ENCODE data around the gene TDRD7.

DNA sequence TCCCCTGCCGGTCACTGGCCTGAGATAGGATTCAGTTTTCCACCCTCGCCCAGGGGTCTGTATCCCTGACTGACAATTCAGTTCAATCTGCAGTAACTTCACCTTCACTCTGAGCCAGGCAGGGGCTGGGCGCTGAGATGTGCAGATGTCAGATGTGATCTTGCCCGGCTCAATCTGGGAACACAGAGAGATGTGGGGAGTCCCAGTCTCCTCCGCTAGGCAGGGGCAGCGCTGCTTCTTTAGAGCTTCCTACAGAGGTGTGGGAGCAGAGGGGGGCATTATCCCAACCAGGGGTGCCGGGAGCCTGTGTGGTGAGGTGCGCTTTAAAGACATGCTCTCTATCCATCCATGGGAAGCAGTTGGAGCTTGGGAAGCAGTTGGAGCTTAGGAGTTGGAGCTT lies 104.2 kb downstream of the TDRD7 start:
- TF ChIP-seq, protein P1, sequence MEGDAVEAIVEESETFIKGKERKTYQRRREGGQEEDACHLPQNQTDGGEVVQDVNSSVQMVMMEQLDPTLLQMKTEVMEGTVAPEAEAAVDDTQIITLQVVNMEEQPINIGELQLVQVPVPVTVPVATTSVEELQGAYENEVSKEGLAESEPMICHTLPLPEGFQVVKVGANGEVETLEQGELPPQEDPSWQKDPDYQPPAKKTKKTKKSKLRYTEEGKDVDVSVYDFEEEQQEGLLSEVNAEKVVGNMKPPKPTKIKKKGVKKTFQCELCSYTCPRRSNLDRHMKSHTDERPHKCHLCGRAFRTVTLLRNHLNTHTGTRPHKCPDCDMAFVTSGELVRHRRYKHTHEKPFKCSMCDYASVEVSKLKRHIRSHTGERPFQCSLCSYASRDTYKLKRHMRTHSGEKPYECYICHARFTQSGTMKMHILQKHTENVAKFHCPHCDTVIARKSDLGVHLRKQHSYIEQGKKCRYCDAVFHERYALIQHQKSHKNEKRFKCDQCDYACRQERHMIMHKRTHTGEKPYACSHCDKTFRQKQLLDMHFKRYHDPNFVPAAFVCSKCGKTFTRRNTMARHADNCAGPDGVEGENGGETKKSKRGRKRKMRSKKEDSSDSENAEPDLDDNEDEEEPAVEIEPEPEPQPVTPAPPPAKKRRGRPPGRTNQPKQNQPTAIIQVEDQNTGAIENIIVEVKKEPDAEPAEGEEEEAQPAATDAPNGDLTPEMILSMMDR (IDR thresholded peaks at IDR 0.05; ENCODE audit: insufficient read depth, low read length) = no peak
- TF ChIP-seq, protein P2, sequence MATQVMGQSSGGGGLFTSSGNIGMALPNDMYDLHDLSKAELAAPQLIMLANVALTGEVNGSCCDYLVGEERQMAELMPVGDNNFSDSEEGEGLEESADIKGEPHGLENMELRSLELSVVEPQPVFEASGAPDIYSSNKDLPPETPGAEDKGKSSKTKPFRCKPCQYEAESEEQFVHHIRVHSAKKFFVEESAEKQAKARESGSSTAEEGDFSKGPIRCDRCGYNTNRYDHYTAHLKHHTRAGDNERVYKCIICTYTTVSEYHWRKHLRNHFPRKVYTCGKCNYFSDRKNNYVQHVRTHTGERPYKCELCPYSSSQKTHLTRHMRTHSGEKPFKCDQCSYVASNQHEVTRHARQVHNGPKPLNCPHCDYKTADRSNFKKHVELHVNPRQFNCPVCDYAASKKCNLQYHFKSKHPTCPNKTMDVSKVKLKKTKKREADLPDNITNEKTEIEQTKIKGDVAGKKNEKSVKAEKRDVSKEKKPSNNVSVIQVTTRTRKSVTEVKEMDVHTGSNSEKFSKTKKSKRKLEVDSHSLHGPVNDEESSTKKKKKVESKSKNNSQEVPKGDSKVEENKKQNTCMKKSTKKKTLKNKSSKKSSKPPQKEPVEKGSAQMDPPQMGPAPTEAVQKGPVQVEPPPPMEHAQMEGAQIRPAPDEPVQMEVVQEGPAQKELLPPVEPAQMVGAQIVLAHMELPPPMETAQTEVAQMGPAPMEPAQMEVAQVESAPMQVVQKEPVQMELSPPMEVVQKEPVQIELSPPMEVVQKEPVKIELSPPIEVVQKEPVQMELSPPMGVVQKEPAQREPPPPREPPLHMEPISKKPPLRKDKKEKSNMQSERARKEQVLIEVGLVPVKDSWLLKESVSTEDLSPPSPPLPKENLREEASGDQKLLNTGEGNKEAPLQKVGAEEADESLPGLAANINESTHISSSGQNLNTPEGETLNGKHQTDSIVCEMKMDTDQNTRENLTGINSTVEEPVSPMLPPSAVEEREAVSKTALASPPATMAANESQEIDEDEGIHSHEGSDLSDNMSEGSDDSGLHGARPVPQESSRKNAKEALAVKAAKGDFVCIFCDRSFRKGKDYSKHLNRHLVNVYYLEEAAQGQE (IDR thresholded peaks at IDR 0.05; ENCODE audit: insufficient replicate concordance, low read depth) = no peak
- no peak for TF ChIP-seq POLR2AphosphoS5 (IDR thresholded peaks at IDR 0.05; ENCODE audit: low read depth)

Data from HL-60 (cell line).